KMS-11 (cell line): ENCODE measurements around the gene KRT9.

Source experiments
- H2AFZ ChIP-seq: fragments of 200-600 bp; sonication (generic); 2 replicates; pipeline ENCODE4 v1.6.1; 2016; ENCODE audit warnings: antibody characterized with exemption, mixed run types, low read depth
- H3K27ac ChIP-seq: fragments of 200-600 bp; sonication (generic); 2 replicates; pipeline ENCODE4 v1.6.1; 2016; ENCODE audit warnings: mild to moderate bottlenecking, mixed run types
- H3K27me3 ChIP-seq: fragments of 200-600 bp; sonication (generic); 2 replicates; pipeline ENCODE4 v1.6.1; 2017; ENCODE audit warnings: mild to moderate bottlenecking, low read depth, mixed run types, moderate library complexity; ENCODE audit not compliant: insufficient read depth
- H3K36me3 ChIP-seq: fragments of 200-600 bp; sonication (generic); 2 replicates; pipeline ENCODE4 v1.6.1; 2017; ENCODE audit warnings: mild to moderate bottlenecking, mixed run types; ENCODE audit not compliant: insufficient read depth
- H3K4me1 ChIP-seq: fragments of 200-600 bp; sonication (generic); 2 replicates; pipeline ENCODE4 v1.6.1; 2016; ENCODE audit warnings: mild to moderate bottlenecking, low read depth, mixed run types; ENCODE audit not compliant: poor library complexity, severe bottlenecking
- H3K4me2 ChIP-seq: fragments of 200-600 bp; sonication (generic); 2 replicates; pipeline ENCODE4 v1.7.0; 2016; ENCODE audit warnings: mild to moderate bottlenecking, mixed run types
- H3K4me3 ChIP-seq: fragments of 200-600 bp; sonication (generic); IDR thresholded peaks from 2 replicates; pipeline ENCODE4 v1.6.1; 2017; ENCODE audit warnings: low read depth, low read length, mixed read lengths; ENCODE audit not compliant: insufficient read depth
- H3K79me2 ChIP-seq: fragments of 200-600 bp; sonication (generic); 2 replicates; pipeline ENCODE4 v1.6.1; 2016; ENCODE audit warnings: low read depth, mixed run types; ENCODE audit not compliant: insufficient read depth
- H3K9ac ChIP-seq: fragments of 200-600 bp; sonication (generic); 2 replicates; pipeline ENCODE4 v1.6.1; 2016; ENCODE audit warnings: mild to moderate bottlenecking, mixed run types
- H4K20me1 ChIP-seq: fragments of 200-600 bp; sonication (generic); 2 replicates; pipeline ENCODE4 v1.6.1; 2016; ENCODE audit warnings: mild to moderate bottlenecking, mixed run types; ENCODE audit not compliant: insufficient read depth
- TF ChIP-seq, protein P1 (sequence below): fragments of 200-600 bp; sonication (generic); conservative IDR thresholded peaks from 2 replicates; pipeline ENCODE4 v1.6.1; 2017; ENCODE audit warnings: low read depth, mild to moderate bottlenecking, antibody characterized with exemption, low read length, moderate library complexity, mixed read lengths

KRT9 gene

GRCh38 chr17:41548844-41549595 lies 22.8 kb downstream of the KRT9 start:
- no peaks in the 10 kb centered on the region for H4K20me1 ChIP-seq
- peak overlapping the region; percentile 52 for H3K4me2 ChIP-seq
- H3K79me2 ChIP-seq = no peaks in the 10 kb centered on the region
- H3K4me3 ChIP-seq = no peak overlapping the region
- H3K9ac ChIP-seq = no peak overlapping the region
- peak overlapping the region; percentile 81 for H2AFZ ChIP-seq
- peaks cover 12% of the 10 kb centered on the region for H3K4me1 ChIP-seq
- no peaks in the 10 kb centered on the region for H3K27me3 ChIP-seq
- H3K27ac ChIP-seq = no peak overlapping the region
- TF ChIP-seq, protein P1, sequence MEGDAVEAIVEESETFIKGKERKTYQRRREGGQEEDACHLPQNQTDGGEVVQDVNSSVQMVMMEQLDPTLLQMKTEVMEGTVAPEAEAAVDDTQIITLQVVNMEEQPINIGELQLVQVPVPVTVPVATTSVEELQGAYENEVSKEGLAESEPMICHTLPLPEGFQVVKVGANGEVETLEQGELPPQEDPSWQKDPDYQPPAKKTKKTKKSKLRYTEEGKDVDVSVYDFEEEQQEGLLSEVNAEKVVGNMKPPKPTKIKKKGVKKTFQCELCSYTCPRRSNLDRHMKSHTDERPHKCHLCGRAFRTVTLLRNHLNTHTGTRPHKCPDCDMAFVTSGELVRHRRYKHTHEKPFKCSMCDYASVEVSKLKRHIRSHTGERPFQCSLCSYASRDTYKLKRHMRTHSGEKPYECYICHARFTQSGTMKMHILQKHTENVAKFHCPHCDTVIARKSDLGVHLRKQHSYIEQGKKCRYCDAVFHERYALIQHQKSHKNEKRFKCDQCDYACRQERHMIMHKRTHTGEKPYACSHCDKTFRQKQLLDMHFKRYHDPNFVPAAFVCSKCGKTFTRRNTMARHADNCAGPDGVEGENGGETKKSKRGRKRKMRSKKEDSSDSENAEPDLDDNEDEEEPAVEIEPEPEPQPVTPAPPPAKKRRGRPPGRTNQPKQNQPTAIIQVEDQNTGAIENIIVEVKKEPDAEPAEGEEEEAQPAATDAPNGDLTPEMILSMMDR = peak; percentile 98
- no peaks in the 10 kb centered on the region for H3K36me3 ChIP-seq

- H3K4me3 ChIP-seq = no peak overlapping the region
- H3K4me2 ChIP-seq = peak overlapping the region; percentile 52; the same call in 1 of the 2 replicates
- peak overlapping the region; percentile 81; the same call in 1 of the 2 replicates for H2AFZ ChIP-seq
- TF ChIP-seq, protein P1 = no peak
- no peak overlapping the region for H3K9ac ChIP-seq
- no peaks in the 10 kb centered on the region for H3K36me3 ChIP-seq
- no peak overlapping the region for H3K27ac ChIP-seq
- H3K4me1 ChIP-seq = peaks cover 12% of the 10 kb centered on the region
- H4K20me1 ChIP-seq = no peaks in the 10 kb centered on the region
- H3K79me2 ChIP-seq = no peaks in the 10 kb centered on the region
- no peaks in the 10 kb centered on the region for H3K27me3 ChIP-seq
These were observed 23.7 kb downstream of the KRT9 start for GRCh38 chr17:41547921-41548843.

DNA sequence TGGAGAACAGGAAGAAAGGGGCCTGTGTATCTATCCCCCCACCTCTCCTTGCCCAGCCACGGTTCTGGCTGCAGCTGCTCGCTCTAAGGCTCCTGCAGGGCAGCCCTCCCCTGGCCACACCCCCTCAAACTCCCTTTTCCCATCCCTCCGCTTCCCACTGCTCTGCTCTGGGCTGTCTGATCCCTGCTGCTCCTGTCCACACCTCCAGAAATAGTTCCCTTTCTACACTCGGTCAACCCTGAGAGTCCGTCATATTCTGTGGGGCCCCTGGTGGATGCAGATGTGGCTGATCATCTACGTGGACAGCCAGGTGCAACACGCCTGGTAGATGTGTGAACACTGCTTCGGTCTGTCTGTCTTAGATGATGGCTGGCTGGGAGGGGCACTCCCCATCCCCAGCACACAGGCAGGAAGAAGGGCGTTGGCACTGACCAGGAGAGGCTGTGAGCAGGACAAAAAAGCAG lies 24.4 kb downstream of the KRT9 start:
- H3K4me1 ChIP-seq = peaks cover 12% of the 10 kb centered on the region
- no peak overlapping the region for H3K4me2 ChIP-seq
- H3K27me3 ChIP-seq = no peaks in the 10 kb centered on the region
- no peak overlapping the region for H2AFZ ChIP-seq
- no peak overlapping the region for H3K27ac ChIP-seq
- TF ChIP-seq, protein P1 = no peak
- H3K4me3 ChIP-seq = no peak overlapping the region
- H3K79me2 ChIP-seq = no peaks in the 10 kb centered on the region
- no peaks in the 10 kb centered on the region for H3K36me3 ChIP-seq
- no peaks in the 10 kb centered on the region for H4K20me1 ChIP-seq
- no peak overlapping the region for H3K9ac ChIP-seq

- Histone ChIP-seq H4K20me1 (no peaks in the 10 kb centered on the region), H3K36me3 (no peaks in the 10 kb centered on the region), H3K27ac (no peak overlapping the region), H2AFZ (no peak overlapping the region), H3K79me2 (no peaks in the 10 kb centered on the region), H3K4me3 (no peak overlapping the region), H3K27me3 (no peaks in the 10 kb centered on the region), H3K9ac (no peak overlapping the region), H3K4me2 (no peak overlapping the region), H3K4me1 (peaks cover 12% of the 10 kb centered on the region)
- TF ChIP-seq, protein P1 = no peak
These were observed 25.0 kb downstream of the KRT9 start for GRCh38 chr17:41546819-41547218.
